Measurements from ENCODE around the gene TMEM179.
"Not testable (repeated sequence)": the region's sequence is repeated elsewhere in the genome, so short reads cannot be mapped to it uniquely, and the experiment has no call there.

The TMEM179 gene

GRCh38 chr14:104604458-104605449 lies at the start of gene TMEM179:
TMEM179 (minus strand) TSS chr14:104604772; CDS start chr14:104604741, 31 bp downstream.
- H3K4me1 ChIP-seq (ENCODE audit: control insufficient read depth, insufficient read depth, low read length) = no peaks in the 10 kb centered on the region
- H3K36me3 ChIP-seq (ENCODE audit: control insufficient read depth, insufficient read depth, low read length) = peaks cover 1% of the 10 kb centered on the region
- H3K9me3 ChIP-seq (ENCODE audit: control insufficient read depth, insufficient read depth, low read length) = no peaks in the 10 kb centered on the region
- H3K4me3 ChIP-seq (ENCODE audit: low read depth, low read length) = peak within 1 kb of the TSS; percentile 48
- H3K27me3 ChIP-seq (ENCODE audit: control insufficient read depth, insufficient read depth, low read length) = peaks cover 18% of the 10 kb centered on the region
- no peak within 1 kb of the TSS for H3K9ac ChIP-seq (ENCODE audit: low read depth, low read length)

DNA sequence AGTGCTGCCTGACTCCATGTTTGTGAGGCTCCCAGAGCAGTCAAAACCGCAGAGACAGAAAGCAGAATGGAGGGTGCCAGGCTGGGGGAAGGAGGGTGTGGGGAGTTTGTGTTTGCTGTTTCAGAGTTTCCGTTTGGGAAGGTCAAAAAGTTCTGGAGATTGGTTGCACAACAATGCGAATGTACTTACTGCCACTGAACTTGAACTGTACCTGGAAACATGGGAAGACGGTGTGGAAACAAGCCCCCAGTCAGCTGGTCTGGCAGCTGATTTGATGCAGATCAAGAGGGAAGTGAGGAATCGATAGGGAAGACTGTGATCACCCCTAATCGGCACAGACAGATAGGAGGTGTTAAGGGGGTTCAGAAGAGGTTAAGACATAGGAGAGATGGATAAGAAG lies 49.5 kb upstream of the TMEM179 start:
- Histone ChIP-seq H3K36me3 (ENCODE audit: control insufficient read depth, insufficient read depth, low read length) (peaks cover 3% of the 10 kb centered on the region), H3K27me3 (ENCODE audit: control insufficient read depth, insufficient read depth, low read length) (peaks cover 8% of the 10 kb centered on the region), H3K9me3 (ENCODE audit: control insufficient read depth, insufficient read depth, low read length) (peaks cover 13% of the 10 kb centered on the region), H3K4me1 (ENCODE audit: control insufficient read depth, insufficient read depth, low read length) (no peaks in the 10 kb centered on the region), H3K4me3 (ENCODE audit: low read depth, low read length) (no peak overlapping the region), H3K9ac (ENCODE audit: low read depth, low read length) (no peak overlapping the region)

DNA sequence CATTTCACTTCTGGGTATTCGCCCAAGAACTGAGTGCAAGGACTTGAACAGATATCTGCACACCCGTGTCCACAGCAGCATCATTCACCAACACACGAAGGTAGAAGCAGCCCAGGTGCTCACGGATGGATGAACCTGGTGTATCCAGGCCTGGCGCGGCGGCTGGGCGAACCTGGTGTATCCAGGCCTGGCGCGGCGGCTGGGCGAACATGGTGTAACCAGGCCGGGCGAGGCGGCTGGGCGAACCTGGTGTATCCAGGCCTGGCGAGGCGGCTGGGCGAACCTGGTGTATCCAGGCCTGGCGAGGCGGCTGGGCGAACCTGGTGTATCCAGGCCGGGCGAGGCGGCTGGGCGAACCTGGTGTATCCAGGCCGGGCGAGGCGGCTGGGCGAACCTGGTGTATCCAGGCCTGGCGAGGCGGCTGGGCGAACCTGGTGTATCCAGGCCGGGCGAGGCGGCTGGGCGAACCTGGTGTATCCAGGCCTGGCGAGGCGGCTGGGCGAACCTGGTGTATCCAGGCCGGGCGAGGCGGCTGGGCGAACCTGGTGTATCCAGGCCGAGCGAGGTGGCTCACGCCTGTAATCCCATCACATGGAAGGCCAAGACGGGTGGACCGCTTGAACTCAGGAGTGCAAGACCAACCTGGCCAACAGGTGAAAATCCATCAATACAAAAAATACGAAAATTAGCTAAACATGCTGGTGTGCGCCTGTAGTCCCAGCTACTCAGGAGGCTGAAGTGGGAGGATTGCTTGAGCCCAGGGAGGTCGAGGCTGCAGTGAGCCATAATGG lies 48.8 kb upstream of the TMEM179 start:
- H3K27me3 ChIP-seq (ENCODE audit: control insufficient read depth, insufficient read depth, low read length); H3K4me1 ChIP-seq (ENCODE audit: control insufficient read depth, insufficient read depth, low read length); H3K36me3 ChIP-seq (ENCODE audit: control insufficient read depth, insufficient read depth, low read length); H3K9ac ChIP-seq (ENCODE audit: low read depth, low read length); H3K4me3 ChIP-seq (ENCODE audit: low read depth, low read length): not testable (repeated sequence)
- H3K9me3 ChIP-seq (ENCODE audit: control insufficient read depth, insufficient read depth, low read length) = peaks cover 13% of the 10 kb centered on the region

DNA sequence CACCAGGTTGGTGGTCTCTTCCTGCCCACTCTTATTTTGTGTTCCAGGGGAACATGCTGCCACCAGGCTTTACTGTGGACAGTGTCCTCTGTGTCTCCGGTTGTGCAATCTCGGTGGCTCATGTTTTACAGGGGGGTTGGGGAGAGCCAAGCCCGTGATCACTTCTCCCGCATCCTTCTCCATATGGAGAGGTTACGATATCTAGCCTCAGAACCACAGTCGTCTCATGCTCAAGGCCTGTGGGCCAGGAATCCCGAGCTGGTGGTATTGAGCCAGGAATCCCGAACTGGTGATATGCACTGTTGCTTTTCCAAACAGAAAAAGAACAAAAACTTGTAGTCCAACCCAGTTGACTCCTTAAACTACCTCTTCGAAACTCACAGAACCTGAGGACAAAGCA lies 47.8 kb upstream of the TMEM179 start:
- Histone ChIP-seq H3K4me3 (ENCODE audit: low read depth, low read length) (no peak overlapping the region), H3K27me3 (ENCODE audit: control insufficient read depth, insufficient read depth, low read length) (peaks cover 8% of the 10 kb centered on the region), H3K36me3 (ENCODE audit: control insufficient read depth, insufficient read depth, low read length) (peaks cover 3% of the 10 kb centered on the region), H3K9ac (ENCODE audit: low read depth, low read length) (no peak overlapping the region), H3K4me1 (ENCODE audit: control insufficient read depth, insufficient read depth, low read length) (no peaks in the 10 kb centered on the region), H3K9me3 (ENCODE audit: control insufficient read depth, insufficient read depth, low read length) (peaks cover 13% of the 10 kb centered on the region)

DNA sequence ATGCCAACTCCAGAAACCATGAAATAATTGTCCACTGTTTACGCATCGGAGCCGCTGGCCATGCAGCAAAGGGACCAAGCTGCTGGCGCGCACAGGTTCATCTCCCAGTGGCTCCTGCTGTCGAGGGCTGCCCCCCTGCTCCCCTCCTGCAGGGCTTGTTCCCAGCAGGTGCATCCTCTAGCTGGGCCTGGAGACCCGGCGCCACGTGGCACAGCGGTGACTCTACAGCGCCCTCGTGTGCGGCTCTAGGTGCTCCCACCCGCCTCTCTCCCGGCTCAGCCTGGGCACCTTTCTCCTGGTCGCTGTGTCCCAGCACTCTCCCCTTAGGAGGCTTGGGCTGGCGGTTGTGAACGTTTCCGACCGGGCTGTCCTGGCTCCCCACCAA lies 47.3 kb upstream of the TMEM179 start:
- Histone ChIP-seq H3K4me3 (ENCODE audit: low read depth, low read length) (no peak overlapping the region), H3K27me3 (ENCODE audit: control insufficient read depth, insufficient read depth, low read length) (peaks cover 8% of the 10 kb centered on the region), H3K36me3 (ENCODE audit: control insufficient read depth, insufficient read depth, low read length) (peaks cover 3% of the 10 kb centered on the region), H3K4me1 (ENCODE audit: control insufficient read depth, insufficient read depth, low read length) (no peaks in the 10 kb centered on the region), H3K9me3 (ENCODE audit: control insufficient read depth, insufficient read depth, low read length) (peaks cover 13% of the 10 kb centered on the region), H3K9ac (ENCODE audit: low read depth, low read length) (no peak overlapping the region)

DNA sequence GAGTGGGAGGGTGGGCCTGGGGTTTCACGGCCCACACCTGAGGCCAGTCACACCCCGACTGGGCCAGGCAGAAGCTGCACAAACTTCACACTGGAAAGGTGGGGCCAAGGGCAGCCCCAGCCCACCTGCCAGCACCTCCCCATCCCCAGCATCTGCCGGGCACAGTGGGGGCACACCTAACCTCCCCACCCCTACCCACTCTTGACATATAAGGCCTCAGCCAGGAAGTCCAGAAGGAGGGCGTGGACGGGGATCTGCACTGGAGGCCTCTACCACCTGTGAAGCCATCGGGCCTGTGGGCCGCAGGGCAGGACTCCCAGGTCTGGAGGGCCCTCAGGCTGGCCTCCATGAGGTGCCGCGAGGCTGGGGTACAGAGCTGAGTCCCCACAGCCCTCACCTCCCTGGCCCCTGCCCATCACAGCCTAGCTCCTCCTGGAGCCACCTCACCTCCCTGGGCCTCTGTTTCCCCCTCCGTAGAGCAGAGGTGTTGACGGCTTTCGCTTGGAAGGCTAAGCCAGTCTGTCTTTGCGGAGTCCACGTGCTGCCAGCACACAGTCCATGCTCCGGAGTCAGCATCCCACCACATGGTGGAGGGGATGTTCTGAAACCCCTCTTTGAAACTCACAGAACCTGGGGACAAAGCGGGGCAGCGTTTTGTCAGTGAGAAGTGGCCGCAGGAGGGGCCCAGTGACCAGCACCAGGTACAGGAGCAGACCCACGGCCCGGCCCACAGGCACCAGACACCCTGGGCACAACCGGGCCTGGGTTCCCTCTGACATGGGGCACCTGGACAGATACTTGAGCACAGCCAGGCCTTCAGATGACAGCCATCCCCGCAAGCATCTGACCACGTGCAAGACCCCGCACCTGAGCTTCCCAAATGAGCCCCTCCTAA lies 46.7 kb upstream of the TMEM179 start:
- Histone ChIP-seq H3K4me3 (ENCODE audit: low read depth, low read length) (no peak overlapping the region), H3K4me1 (ENCODE audit: control insufficient read depth, insufficient read depth, low read length) (no peaks in the 10 kb centered on the region), H3K27me3 (ENCODE audit: control insufficient read depth, insufficient read depth, low read length) (peaks cover 8% of the 10 kb centered on the region), H3K9ac (ENCODE audit: low read depth, low read length) (no peak overlapping the region), H3K9me3 (ENCODE audit: control insufficient read depth, insufficient read depth, low read length) (peaks cover 13% of the 10 kb centered on the region), H3K36me3 (ENCODE audit: control insufficient read depth, insufficient read depth, low read length) (peaks cover 3% of the 10 kb centered on the region)

GRCh38 chr14:104650057-104650980 lies 45.7 kb upstream of the TMEM179 start:
- Histone ChIP-seq H3K4me3 (ENCODE audit: low read depth, low read length) (peak overlapping the region; percentile 85), H3K9ac (ENCODE audit: low read depth, low read length) (peak overlapping the region; percentile 73), H3K4me1 (ENCODE audit: control insufficient read depth, insufficient read depth, low read length) (no peaks in the 10 kb centered on the region), H3K36me3 (ENCODE audit: control insufficient read depth, insufficient read depth, low read length) (peaks cover 3% of the 10 kb centered on the region), H3K27me3 (ENCODE audit: control insufficient read depth, insufficient read depth, low read length) (peaks cover 7% of the 10 kb centered on the region), H3K9me3 (ENCODE audit: control insufficient read depth, insufficient read depth, low read length) (peaks cover 13% of the 10 kb centered on the region)

GRCh38 chr14:104647467-104648043 lies 43.0 kb upstream of the TMEM179 start:
- Histone ChIP-seq H3K4me3 (ENCODE audit: low read depth, low read length) (no peak overlapping the region), H3K9ac (ENCODE audit: low read depth, low read length) (no peak overlapping the region), H3K36me3 (ENCODE audit: control insufficient read depth, insufficient read depth, low read length) (peaks cover 3% of the 10 kb centered on the region), H3K27me3 (ENCODE audit: control insufficient read depth, insufficient read depth, low read length) (peaks cover 5% of the 10 kb centered on the region), H3K9me3 (ENCODE audit: control insufficient read depth, insufficient read depth, low read length) (peaks cover 5% of the 10 kb centered on the region), H3K4me1 (ENCODE audit: control insufficient read depth, insufficient read depth, low read length) (no peaks in the 10 kb centered on the region)

- Histone ChIP-seq H3K9me3 (ENCODE audit: control insufficient read depth, insufficient read depth, low read length) (no peaks in the 10 kb centered on the region), H3K27me3 (ENCODE audit: control insufficient read depth, insufficient read depth, low read length) (peaks cover 4% of the 10 kb centered on the region), H3K4me1 (ENCODE audit: control insufficient read depth, insufficient read depth, low read length) (no peaks in the 10 kb centered on the region), H3K9ac (ENCODE audit: low read depth, low read length) (peak overlapping the region; percentile 9), H3K4me3 (ENCODE audit: low read depth, low read length) (no peak overlapping the region), H3K36me3 (ENCODE audit: control insufficient read depth, insufficient read depth, low read length) (no peaks in the 10 kb centered on the region)
These were observed 40.2 kb upstream of the TMEM179 start for GRCh38 chr14:104644656-104645378.

DNA sequence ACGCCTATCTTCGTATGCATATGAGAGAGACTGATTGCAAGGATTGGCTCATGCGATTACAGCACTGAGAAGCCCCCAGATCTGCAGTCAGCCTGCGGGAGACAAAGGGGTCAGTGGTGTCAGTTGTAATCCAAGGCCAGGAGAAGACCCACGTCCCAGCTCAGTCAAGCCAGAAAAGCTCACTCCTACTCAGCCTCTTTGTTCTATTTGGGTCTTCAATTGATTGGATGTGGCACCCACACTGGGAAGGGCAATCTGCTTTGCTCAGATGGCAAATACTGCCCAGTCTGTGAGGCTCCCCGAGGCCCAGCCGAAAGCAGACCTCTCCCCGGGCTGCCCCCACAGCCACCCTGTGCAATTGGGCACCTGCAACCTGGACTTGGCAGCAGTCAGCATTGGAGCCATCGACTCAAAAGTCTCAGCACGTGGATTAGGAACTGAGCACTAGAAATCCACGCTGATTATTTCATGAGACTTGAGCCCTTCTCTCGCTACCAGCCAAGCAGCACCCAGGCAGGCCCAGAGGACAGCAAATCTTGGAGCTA lies 39.6 kb upstream of the TMEM179 start:
- Histone ChIP-seq H3K9me3 (ENCODE audit: control insufficient read depth, insufficient read depth, low read length) (no peaks in the 10 kb centered on the region), H3K4me1 (ENCODE audit: control insufficient read depth, insufficient read depth, low read length) (no peaks in the 10 kb centered on the region), H3K4me3 (ENCODE audit: low read depth, low read length) (no peak overlapping the region), H3K27me3 (ENCODE audit: control insufficient read depth, insufficient read depth, low read length) (no peaks in the 10 kb centered on the region), H3K36me3 (ENCODE audit: control insufficient read depth, insufficient read depth, low read length) (no peaks in the 10 kb centered on the region), H3K9ac (ENCODE audit: low read depth, low read length) (peak overlapping the region; percentile 9)
